Stimulated activated naive CD8-positive, alpha-beta T cell treated with anti-CD3 and anti-CD28 coated beads, Interleukin-15, Interleukin-2, amounts not matched to agents 100 ng/mL and 50 ng/mL, for 24 hours (primary cell): ENCODE measurements around the gene DHRSX.
"Not testable (repeated sequence)": the region's sequence is repeated elsewhere in the genome, so short reads cannot be mapped to it uniquely, and the experiment has no call there.

Experiments used
- H3K27ac Mint-ChIP-seq: one replicate; pipeline ENCODE4 v1.8.0; 2021; ENCODE audit warnings: mild to moderate bottlenecking, mixed read lengths
- H3K27me3 Mint-ChIP-seq: one replicate; pipeline ENCODE4 v1.8.0; 2021; ENCODE audit warnings: mixed read lengths
- H3K36me3 Mint-ChIP-seq: one replicate; pipeline ENCODE4 v1.8.0; 2021; ENCODE audit warnings: low read depth, mixed read lengths
- H3K4me1 Mint-ChIP-seq: one replicate; pipeline ENCODE4 v1.8.0; 2021; ENCODE audit warnings: low read depth, mixed read lengths
- H3K4me3 Mint-ChIP-seq: one replicate; pipeline ENCODE4 v1.8.0; 2021; ENCODE audit warnings: mild to moderate bottlenecking, mixed read lengths
- H3K9me3 Mint-ChIP-seq: one replicate; pipeline ENCODE4 v1.8.0; 2021; ENCODE audit warnings: mixed read lengths

DHRSX gene

GRCh38 chrX:2251211-2251610, 249.6 kb downstream of the DHRSX start:
- Mint-ChIP-seq H3K9me3 (peaks cover 21% of the 10 kb centered on the region), H3K27ac (no peak overlapping the region), H3K27me3 (no peaks in the 10 kb centered on the region), H3K4me1 (no peaks in the 10 kb centered on the region), H3K4me3 (no peak overlapping the region), H3K36me3 (peaks cover 40% of the 10 kb centered on the region)

GRCh38 chrX:2243913-2244460, 256.8 kb downstream of the DHRSX start:
- H3K27me3 Mint-ChIP-seq: no peaks in the 10 kb centered on the region
- H3K27ac Mint-ChIP-seq: no peak overlapping the region
- H3K4me3 Mint-ChIP-seq: no peak overlapping the region
- peaks cover 8% of the 10 kb centered on the region for H3K9me3 Mint-ChIP-seq
- H3K36me3 Mint-ChIP-seq: peaks cover 49% of the 10 kb centered on the region
- no peaks in the 10 kb centered on the region for H3K4me1 Mint-ChIP-seq

- no peaks in the 10 kb centered on the region for H3K27me3 Mint-ChIP-seq
- H3K27ac Mint-ChIP-seq: no peak overlapping the region
- H3K4me3 Mint-ChIP-seq: no peak overlapping the region
- H3K9me3 Mint-ChIP-seq: peaks cover 3% of the 10 kb centered on the region
- H3K4me1 Mint-ChIP-seq: no peaks in the 10 kb centered on the region
- H3K36me3 Mint-ChIP-seq: peaks cover 47% of the 10 kb centered on the region
Observed at GRCh38 chrX:2242980-2243379, 257.8 kb downstream of the DHRSX start.

- Mint-ChIP-seq H3K27me3 (no peaks in the 10 kb centered on the region), H3K9me3 (peaks cover 3% of the 10 kb centered on the region), H3K4me3 (no peak overlapping the region), H3K36me3 (peaks cover 47% of the 10 kb centered on the region), H3K27ac (no peak overlapping the region), H3K4me1 (no peaks in the 10 kb centered on the region)
Observed at GRCh38 chrX:2242326-2242725, 258.4 kb downstream of the DHRSX start.

- H3K27me3 Mint-ChIP-seq, H3K9me3 Mint-ChIP-seq, H3K4me3 Mint-ChIP-seq, H3K4me1 Mint-ChIP-seq, H3K27ac Mint-ChIP-seq: not testable (repeated sequence)
- peaks cover 51% of the 10 kb centered on the region for H3K36me3 Mint-ChIP-seq
Observed at GRCh38 chrX:2241496-2241895, 259.3 kb downstream of the DHRSX start.

GRCh38 chrX:2240761-2241160, 260.0 kb downstream of the DHRSX start:
- not testable (repeated sequence) for H3K4me3 Mint-ChIP-seq, H3K27ac Mint-ChIP-seq, H3K4me1 Mint-ChIP-seq, H3K9me3 Mint-ChIP-seq, H3K27me3 Mint-ChIP-seq
- peaks cover 51% of the 10 kb centered on the region for H3K36me3 Mint-ChIP-seq

GRCh38 chrX:2237976-2238375, 262.8 kb downstream of the DHRSX start:
- Mint-ChIP-seq H3K4me3 (no peak overlapping the region), H3K36me3 (peaks cover 55% of the 10 kb centered on the region), H3K27me3 (no peaks in the 10 kb centered on the region), H3K4me1 (peaks cover 14% of the 10 kb centered on the region), H3K27ac (no peak overlapping the region), H3K9me3 (no peaks in the 10 kb centered on the region)

- Mint-ChIP-seq H3K9me3 (peaks cover 21% of the 10 kb centered on the region), H3K27me3 (no peaks in the 10 kb centered on the region), H3K36me3 (peaks cover 44% of the 10 kb centered on the region)
Observed at GRCh38 chrX:2231570-2232192, 269.1 kb downstream of the DHRSX start.

GRCh38 chrX:2230457-2230856, 270.3 kb downstream of the DHRSX start:
- Mint-ChIP-seq H3K4me3 (no peak overlapping the region), H3K9me3 (peaks cover 21% of the 10 kb centered on the region), H3K4me1 (peaks cover 15% of the 10 kb centered on the region), H3K36me3 (peaks cover 46% of the 10 kb centered on the region), H3K27me3 (no peaks in the 10 kb centered on the region), H3K27ac (no peak overlapping the region)

More at GRCh38 chrX:2231570-2232192, 269.1 kb downstream of the DHRSX start:
- no peak overlapping the region for H3K4me3 Mint-ChIP-seq
- H3K27ac Mint-ChIP-seq: no peak overlapping the region
- H3K4me1 Mint-ChIP-seq: peaks cover 15% of the 10 kb centered on the region

- Mint-ChIP-seq H3K27me3 (no peaks in the 10 kb centered on the region), H3K36me3 (peaks cover 59% of the 10 kb centered on the region), H3K4me1 (peaks cover 7% of the 10 kb centered on the region), H3K9me3 (peaks cover 37% of the 10 kb centered on the region), H3K27ac (no peak overlapping the region), H3K4me3 (no peak overlapping the region)
Observed at GRCh38 chrX:2228536-2228935, 272.2 kb downstream of the DHRSX start.

GRCh38 chrX:2226906-2227656, 273.7 kb downstream of the DHRSX start:
- Mint-ChIP-seq H3K4me1 (no peaks in the 10 kb centered on the region), H3K9me3 (peaks cover 41% of the 10 kb centered on the region), H3K36me3 (peaks cover 67% of the 10 kb centered on the region)

GRCh38 chrX:2226182-2226581, 274.6 kb downstream of the DHRSX start:
- H3K9me3 Mint-ChIP-seq: peaks cover 40% of the 10 kb centered on the region
- no peak overlapping the region for H3K4me3 Mint-ChIP-seq
- no peaks in the 10 kb centered on the region for H3K4me1 Mint-ChIP-seq
- H3K27me3 Mint-ChIP-seq: no peaks in the 10 kb centered on the region
- H3K36me3 Mint-ChIP-seq: peaks cover 70% of the 10 kb centered on the region
- H3K27ac Mint-ChIP-seq: no peak overlapping the region

More at GRCh38 chrX:2226906-2227656, 273.7 kb downstream of the DHRSX start:
- peak overlapping the region; percentile 47 for H3K27ac Mint-ChIP-seq
- H3K4me3 Mint-ChIP-seq: no peak overlapping the region
- no peaks in the 10 kb centered on the region for H3K27me3 Mint-ChIP-seq

GRCh38 chrX:2224597-2225235, 276.1 kb downstream of the DHRSX start:
- Mint-ChIP-seq H3K9me3 (peaks cover 44% of the 10 kb centered on the region), H3K4me3 (no peak overlapping the region), H3K27ac (no peak overlapping the region), H3K36me3 (peaks cover 72% of the 10 kb centered on the region), H3K4me1 (no peaks in the 10 kb centered on the region), H3K27me3 (no peaks in the 10 kb centered on the region)

- Mint-ChIP-seq H3K9me3 (peaks cover 43% of the 10 kb centered on the region), H3K4me3 (no peak overlapping the region), H3K4me1 (no peaks in the 10 kb centered on the region), H3K27me3 (no peaks in the 10 kb centered on the region), H3K27ac (no peak overlapping the region), H3K36me3 (peaks cover 72% of the 10 kb centered on the region)
Observed at GRCh38 chrX:2224161-2224560, 276.6 kb downstream of the DHRSX start.
